OCI-LY3 (cell line): Measurements from ENCODE around the gene IQCH.
"Not testable (repeated sequence)": the region's sequence is repeated elsewhere in the genome, so short reads cannot be mapped to it uniquely, and the experiment has no call there.

ENCODE experiments used
- H2AFZ ChIP-seq: fragments of 200-600, 300-600 bp; shearing (Covaris generic); 2 replicates; pipeline ENCODE4 v1.6.0; 2014; ENCODE audit warnings: antibody characterized with exemption, low read depth, low read length
- H3K27ac ChIP-seq: fragments of 200-600, 300-600 bp; sonication (generic); 2 replicates; pipeline ENCODE4 v1.5.1; 2014; ENCODE audit warnings: mild to moderate bottlenecking, low read length, moderate library complexity, mixed read lengths
- H3K27me3 ChIP-seq: fragments of 200-600, 300-600 bp; sonication (generic); 2 replicates; pipeline ENCODE4 v1.6.1; 2014; ENCODE audit warnings: low read depth, low read length, mixed read lengths
- H3K36me3 ChIP-seq: fragments of 200-600, 300-600 bp; sonication (generic); replicated peaks from 2 replicates; pipeline ENCODE3; 2014; ENCODE audit warnings: low read depth, low read length, mixed read lengths
- H3K4me1 ChIP-seq: fragments of 300-600, 200-600 bp; sonication (generic); 2 replicates; pipeline ENCODE4 v1.6.1; 2014; ENCODE audit warnings: low read length, mixed read lengths
- H3K4me2 ChIP-seq: fragments of 200-600, 300-600 bp; sonication (generic); 2 replicates; pipeline ENCODE4 v1.6.1; 2014; ENCODE audit warnings: low read length, mixed read lengths
- H3K4me3 ChIP-seq: fragments of 300-600, 200-600 bp; sonication (generic); 2 replicates; pipeline ENCODE4 v1.5.1; 2014; ENCODE audit warnings: antibody characterized with exemption, mild to moderate bottlenecking, low read length, moderate library complexity
- H3K79me2 ChIP-seq: fragments of 300-600, 200-600 bp; shearing (Covaris generic); 2 replicates; pipeline ENCODE4 v1.6.1; 2014; ENCODE audit warnings: mild to moderate bottlenecking, low read length, mixed read lengths
- H3K9ac ChIP-seq: fragments of 300-600, 200-600 bp; shearing (Covaris generic); 2 replicates; pipeline ENCODE4 v1.6.0; 2014; ENCODE audit warnings: mild to moderate bottlenecking, low read length, moderate library complexity
- H3K9me3 ChIP-seq: fragments of 200-600, 300-600 bp; shearing (Covaris generic); 2 replicates; pipeline ENCODE4 v1.6.1; 2014; ENCODE audit warnings: low read length, mixed read lengths; ENCODE audit not compliant: insufficient read depth
- H4K20me1 ChIP-seq: fragments of 200-600, 300-600 bp; sonication (generic); 2 replicates; pipeline ENCODE4 v1.6.1; 2016; ENCODE audit warnings: low read length, mixed read lengths; ENCODE audit not compliant: insufficient read depth
- CTCF ChIP-seq: fragments of 200-600, 300-600 bp; sonication (generic); IDR thresholded peaks from 2 replicates; pipeline ENCODE4 v1.5.1; 2014; ENCODE audit warnings: antibody characterized with exemption, low read length, low read depth
- EZH2phosphoT487 ChIP-seq: fragments of 200-600 bp; shearing (Covaris generic); IDR thresholded peaks from 2 replicates; pipeline ENCODE4 v1.6.1; 2018; ENCODE audit warnings: antibody characterized with exemption, mixed run types, low read depth

Gene IQCH

GRCh38 chr15:67421105-67421504 lies 166.5 kb downstream of the IQCH start:
- Histone ChIP-seq H3K9me3 (no peaks in the 10 kb centered on the region), H3K4me2 (no peak overlapping the region), H3K36me3 (no peaks in the 10 kb centered on the region), H4K20me1 (no peaks in the 10 kb centered on the region), H3K4me1 (no peaks in the 10 kb centered on the region), H3K27me3 (no peaks in the 10 kb centered on the region), H3K9ac (no peak overlapping the region), H3K27ac (no peak overlapping the region), H3K4me3 (no peak overlapping the region), H2AFZ (no peak overlapping the region), H3K79me2 (no peaks in the 10 kb centered on the region)
- no peak for TF ChIP-seq CTCF
- TF ChIP-seq EZH2phosphoT487: no peak

GRCh38 chr15:67422296-67422695 lies 167.7 kb downstream of the IQCH start:
- no peak overlapping the region for H3K9ac ChIP-seq
- no peak overlapping the region for H2AFZ ChIP-seq
- no peaks in the 10 kb centered on the region for H3K4me1 ChIP-seq
- no peaks in the 10 kb centered on the region for H4K20me1 ChIP-seq
- H3K27me3 ChIP-seq: no peaks in the 10 kb centered on the region
- H3K9me3 ChIP-seq: no peaks in the 10 kb centered on the region
- H3K36me3 ChIP-seq: no peaks in the 10 kb centered on the region
- no peaks in the 10 kb centered on the region for H3K79me2 ChIP-seq
- TF ChIP-seq EZH2phosphoT487 (no peak), CTCF (peak; percentile 40)
- no peak overlapping the region for H3K4me2 ChIP-seq
- no peak overlapping the region for H3K4me3 ChIP-seq
- H3K27ac ChIP-seq: no peak overlapping the region

- Histone ChIP-seq H3K79me2 (no peaks in the 10 kb centered on the region), H3K9ac (no peak overlapping the region), H3K4me1 (0 out of 2 replicates have a peak, but pooled peaks cover 4% of the 10 kb centered on the region), H3K4me2 (peak overlapping the region; percentile 21), H3K4me3 (no peak overlapping the region), H3K36me3 (no peaks in the 10 kb centered on the region), H3K9me3 (no peaks in the 10 kb centered on the region), H4K20me1 (no peaks in the 10 kb centered on the region), H3K27me3 (no peaks in the 10 kb centered on the region), H3K27ac (no peak overlapping the region), H2AFZ (no peak overlapping the region)
- TF ChIP-seq CTCF (peak; percentile 88), EZH2phosphoT487 (no peak)
Measured at GRCh38 chr15:67433495-67434099, 179.0 kb downstream of the IQCH start.

DNA sequence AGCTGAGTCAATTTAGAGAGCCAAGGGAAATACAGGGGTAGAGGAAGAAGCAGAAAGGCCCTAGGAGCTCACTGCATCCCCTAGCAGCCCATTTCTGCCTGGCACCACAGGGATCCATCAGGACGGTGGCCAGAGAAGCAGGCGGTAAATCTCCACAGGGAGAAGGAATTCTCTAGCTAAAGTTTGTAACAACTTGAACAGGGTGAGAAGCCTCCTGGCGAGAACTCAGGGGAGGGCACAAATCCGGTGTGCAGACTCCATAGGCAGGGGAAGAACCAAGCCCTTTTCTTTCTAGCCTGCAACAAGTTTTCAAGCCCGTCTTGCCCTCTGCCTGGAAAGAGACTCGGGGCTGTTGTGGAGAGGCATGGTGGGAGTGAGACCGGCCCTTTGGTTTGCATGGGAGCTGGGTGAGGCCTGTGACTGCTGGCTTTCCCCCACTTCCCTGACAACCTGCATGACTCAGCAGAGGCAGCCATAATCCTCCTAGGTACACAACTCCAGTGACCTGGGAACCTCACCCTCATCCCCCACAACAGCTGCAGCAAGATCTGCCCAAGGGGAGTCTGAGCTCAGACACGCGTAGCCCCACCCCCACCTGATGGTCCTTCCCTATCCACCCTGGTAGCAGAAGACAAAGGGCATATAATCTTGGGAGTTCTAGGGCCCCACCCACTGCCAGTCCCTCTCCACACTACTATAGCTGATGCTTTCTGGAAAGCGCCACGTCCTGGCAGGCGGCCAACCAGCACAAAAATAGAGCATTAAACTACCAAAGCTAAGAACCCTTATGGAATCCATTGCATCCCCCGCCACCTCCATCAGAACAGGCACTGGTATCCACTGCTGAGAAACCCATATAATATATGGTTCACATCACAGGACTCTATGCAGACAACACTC lies 182.0 kb downstream of the IQCH start:
- not testable (repeated sequence) for H3K4me3 ChIP-seq, H3K36me3 ChIP-seq, H4K20me1 ChIP-seq, H3K79me2 ChIP-seq, H3K27ac ChIP-seq, H3K9me3 ChIP-seq, H3K4me1 ChIP-seq, H3K9ac ChIP-seq, H2AFZ ChIP-seq, H3K27me3 ChIP-seq, H3K4me2 ChIP-seq
